IMR-90 (cell line): ENCODE results near the gene MYL10. TPM values are rescaled to one million over a fixed set of nuclear protein-coding genes. Genes with fewer than 3 reads are reported as not detected.

ENCODE experiments used
- ATAC-seq: fragments of 200-7000 bp; cut with Tn5 transposase; 2 replicates; pipeline ENCODE4 v1.9.1; 2020; ENCODE audit warnings: low read depth, mild to moderate bottlenecking, moderate library complexity
- BruUV-seq: library from RNA; stranded (reverse); fragments of 400-500 nt; replicated peaks from 2 replicates; lab custom pipeline; 2021; lab: Mats Ljungman, UMichigan
- CTCF ChIA-PET: fragments of 300-600 bp; formaldehyde crosslinking; extraction: SDS; loops from one replicate; lab custom pipeline; 2021; ENCODE audit warnings: antibody characterized with exemption; lab: Yijun Ruan, JAX
- POLR2A ChIA-PET: fragments of 300-600 bp; sonication (Branson Sonifier 250); formaldehyde crosslinking; loops from one replicate; lab custom pipeline; 2022; ENCODE audit warnings: antibody characterized with exemption; ENCODE audit not compliant: unreplicated experiment; lab: Charles Lee
- DNase-seq: peaks from one replicate; pipeline ENCODE4 v3.0.0; 2013
- H2AFZ ChIP-seq: replicated peaks from 2 replicates; pipeline ENCODE3; 2013; ENCODE audit warnings: low read length, mild to moderate bottlenecking; ENCODE audit not compliant: poor library complexity
- H2AK5ac ChIP-seq: 2 replicates; pipeline ENCODE4 v1.6.1; 2013; ENCODE audit warnings: low read depth, low read length, inconsistent platforms
- H2AK9ac ChIP-seq: replicated peaks from 2 replicates; pipeline ENCODE3; 2013; ENCODE audit warnings: mild to moderate bottlenecking, low read depth, low read length, moderate library complexity; ENCODE audit not compliant: poor library complexity
- H2BK120ac ChIP-seq: 2 replicates; pipeline ENCODE4 v1.6.1; 2013; ENCODE audit warnings: low read depth, low read length, inconsistent platforms
- H2BK15ac ChIP-seq: 3 replicates; pipeline ENCODE4 v1.6.1; 2013; ENCODE audit warnings: low read depth, low read length, inconsistent platforms
- H2BK20ac ChIP-seq: 2 replicates; pipeline ENCODE4 v1.6.1; 2013; ENCODE audit warnings: low read depth, mild to moderate bottlenecking, inconsistent platforms, low read length, moderate library complexity
- H2BK5ac ChIP-seq: 2 replicates; pipeline ENCODE4 v1.6.1; 2013; ENCODE audit warnings: mild to moderate bottlenecking, low read depth, low read length, inconsistent platforms; ENCODE audit not compliant: poor library complexity, severe bottlenecking
- H3K14ac ChIP-seq: replicated peaks from 2 replicates; pipeline ENCODE4 v1.6.1; 2013; ENCODE audit warnings: low read depth, low read length, inconsistent platforms
- H3K18ac ChIP-seq: 2 replicates; pipeline ENCODE4 v1.6.1; 2013; ENCODE audit warnings: low read depth, low read length, control low read depth
- H3K23ac ChIP-seq: 2 replicates; pipeline ENCODE4 v1.6.1; 2013; ENCODE audit warnings: low read depth, low read length, inconsistent platforms
- H3K27ac ChIP-seq: 2 replicates; pipeline ENCODE4 v1.5.1; 2013; ENCODE audit warnings: mild to moderate bottlenecking, control low read depth, low read length; ENCODE audit not compliant: insufficient read depth
- H3K27me3 ChIP-seq: 2 replicates; pipeline ENCODE4 v1.6.1; 2013; ENCODE audit warnings: low read length; ENCODE audit not compliant: control insufficient read depth, insufficient read depth
- H3K36me3 ChIP-seq: 2 replicates; pipeline ENCODE4 v1.6.1; 2013; ENCODE audit warnings: low read length, mixed read lengths; ENCODE audit not compliant: control insufficient read depth, insufficient read depth
- H3K4ac ChIP-seq: 2 replicates; pipeline ENCODE4 v1.6.1; 2013; ENCODE audit warnings: low read depth, low read length, inconsistent platforms
- H3K4me1 ChIP-seq: 2 replicates; pipeline ENCODE4 v1.6.1; 2013; ENCODE audit warnings: low read length, mixed read lengths; ENCODE audit not compliant: control insufficient read depth, insufficient read depth
- H3K4me2 ChIP-seq: 2 replicates; pipeline ENCODE4 v1.6.1; 2013; ENCODE audit warnings: low read depth, mild to moderate bottlenecking, control low read depth, low read length, moderate library complexity
- H3K4me3 ChIP-seq: 2 replicates; pipeline ENCODE4 v1.5.1; 2013; ENCODE audit warnings: low read depth, mild to moderate bottlenecking, control low read depth, low read length, moderate library complexity; ENCODE audit not compliant: insufficient read depth
- H3K56ac ChIP-seq: 2 replicates; pipeline ENCODE4 v1.6.1; 2013; ENCODE audit warnings: low read length, inconsistent platforms; ENCODE audit not compliant: insufficient read depth; ENCODE audit errors: extremely low read depth
- H3K79me1 ChIP-seq, 2 experiments: 2 replicates each; pipeline ENCODE4 v1.6.1; 2013; ENCODE audit warnings: low read length in 2 of 2, inconsistent platforms in 1 of 2, low read depth in 1 of 2
- H3K9ac ChIP-seq: 2 replicates; pipeline ENCODE4 v1.6.1; 2013; ENCODE audit warnings: low read depth, low read length, control low read depth
- H3K9me1 ChIP-seq: 2 replicates; pipeline ENCODE4 v1.6.1; 2013; ENCODE audit warnings: low read length, inconsistent platforms; ENCODE audit not compliant: insufficient read depth
- H3K9me3 ChIP-seq: 2 replicates; pipeline ENCODE4 v1.6.1; 2013; ENCODE audit warnings: low read length; ENCODE audit not compliant: control insufficient read depth, insufficient read depth
- H4K20me1 ChIP-seq: 2 replicates; pipeline ENCODE4 v1.6.1; 2013; ENCODE audit warnings: low read length, inconsistent platforms; ENCODE audit not compliant: insufficient read depth
- H4K5ac ChIP-seq: 2 replicates; pipeline ENCODE4 v1.6.1; 2013; ENCODE audit warnings: mild to moderate bottlenecking, low read depth, low read length, control low read depth
- H4K8ac ChIP-seq, 2 experiments: 2 replicates each; pipeline ENCODE4 v1.6.1; 2013; ENCODE audit warnings: low read depth in 2 of 2, low read length in 2 of 2, control low read depth in 1 of 2, inconsistent platforms in 1 of 2
- H4K91ac ChIP-seq: 2 replicates; pipeline ENCODE4 v1.6.1; 2013; ENCODE audit warnings: low read depth, low read length, inconsistent platforms; ENCODE audit not compliant: insufficient read depth
- BHLHE40 ChIP-seq: fragments of 150-350 bp; IDR thresholded peaks from 2 replicates; pipeline ENCODE4 v1.6.1; 2016; ENCODE audit warnings: mild to moderate bottlenecking, low read depth, low read length
- CHD1 ChIP-seq: IDR thresholded peaks from 2 replicates; pipeline ENCODE4 v1.6.1; 2012; ENCODE audit warnings: low read depth, low read length, improper control_type of control experiment
- FOS ChIP-seq: fragments of 150-350 bp; IDR thresholded peaks from 2 replicates; pipeline ENCODE4 v1.6.1; 2016; ENCODE audit warnings: low read depth, low read length
- MXI1 ChIP-seq: IDR thresholded peaks from 2 replicates; pipeline ENCODE4 v1.6.1; 2012; ENCODE audit warnings: low read depth, mild to moderate bottlenecking, low read length, moderate library complexity, borderline replicate concordance
- POLR2A ChIP-seq: IDR thresholded peaks from 2 replicates; pipeline ENCODE4 v1.6.1; 2012; ENCODE audit warnings: mild to moderate bottlenecking, low read depth, low read length
- RAD21 ChIP-seq: IDR thresholded peaks from 2 replicates; pipeline ENCODE4 v1.6.1; 2012; ENCODE audit warnings: low read length, improper control_type of control experiment
- RFX5 ChIP-seq: IDR thresholded peaks from 2 replicates; pipeline ENCODE4 v1.8.0; 2012; ENCODE audit warnings: low read depth, mild to moderate bottlenecking, low read length, moderate library complexity
- SMC3 ChIP-seq: fragments of 150-350 bp; IDR thresholded peaks from 2 replicates; pipeline ENCODE4 v1.6.1; 2016; ENCODE audit warnings: low read depth, mild to moderate bottlenecking, antibody characterized with exemption, low read length, moderate library complexity
- WGBS, 2 experiments: methylation state at CpG; one replicate each; pipeline versions ENCODE4 v1.1.5 to v1.1.7; 2013; ENCODE audit warnings: missing lambda C conversion rate in 2 of 2; ENCODE audit not compliant: insufficient read length in 1 of 2; ENCODE audit errors: extremely low coverage in 2 of 2; 5-methylcytosine and 5-hydroxymethylcytosine counted together
- dilution Hi-C: fragments of 300-500 bp; cut with HindIII; formaldehyde crosslinking; loops from one replicate; pipeline ENCODE4 v1.14.3; 2018; ENCODE audit warnings: low sequenced_read_pairs; ENCODE audit not compliant: unreplicated experiment
- in situ Hi-C: fragments of 300-500 bp; cut with MboI; formaldehyde crosslinking; loops from 3 replicates; pipeline ENCODE4 v1.14.3; 2019; ENCODE audit warnings: low sequenced_read_pairs, inconsistent platforms, mixed read lengths
- intact Hi-C: fragments of 100-400 bp; cut with micrococcal nuclease; formaldehyde crosslinking; loops from 2 replicates; pipeline ENCODE4 v1.10.0; 2022
- polyA plus RNA-seq, 3 experiments: library from polyadenylated mRNA; depleted of rRNA; stranded (reverse); fragments of >200 nt; gene quantifications; 2 replicates each; pipeline ENCODE4 v1.2.3, GENCODE V29; 2012; ENCODE audit warnings: low replicate concordance in 1 of 3
- total RNA-seq: library from RNA; depleted of rRNA; stranded (reverse); fragments of >200 nt; gene quantifications from 2 replicates; pipeline ENCODE4 v1.2.3, GENCODE V29; 2012
- TF ChIP-seq, protein P1 (sequence below): fragments of 150-350 bp; IDR thresholded peaks from 2 replicates; pipeline ENCODE4 v1.6.1; 2016; ENCODE audit warnings: low read depth, mild to moderate bottlenecking, low read length, moderate library complexity, borderline replicate concordance

MYL10 gene
- total and polyA plus RNA-seq, 2 of the 4 experiments (the other 2 are of a cell fraction): not detected

DNA sequence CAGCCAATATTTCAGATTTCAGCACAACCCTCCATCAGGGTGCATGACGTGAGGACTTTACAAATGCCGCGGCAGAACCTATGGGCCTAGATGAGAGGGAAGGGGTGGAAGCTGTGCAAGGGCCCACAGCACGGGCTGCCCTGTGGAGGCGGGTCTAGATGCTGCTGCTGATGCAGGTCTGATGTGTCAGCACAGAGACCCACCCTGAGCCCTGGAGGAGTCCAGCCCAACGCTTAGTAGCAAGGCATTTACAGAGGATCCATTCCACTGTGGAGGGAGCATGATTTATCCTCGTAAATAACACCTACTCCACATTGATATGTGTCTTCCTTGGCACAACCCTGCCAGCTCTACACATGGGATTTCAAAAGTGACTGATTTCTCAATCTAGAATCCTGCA lies 48.5 kb downstream of the MYL10 start:
- no peaks in the 10 kb centered on the region for H3K4me1 ChIP-seq
- H2BK5ac ChIP-seq: no peak overlapping the region
- no peaks in the 10 kb centered on the region for H3K9me1 ChIP-seq
- ChIA-PET CTCF (no interaction called here), POLR2A (no interaction called here)
- H4K91ac ChIP-seq: no peak overlapping the region
- no peak overlapping the region for H4K5ac ChIP-seq
- H2AFZ ChIP-seq: no peak overlapping the region
- H3K18ac ChIP-seq: no peak overlapping the region
- no peak overlapping the region for H2BK20ac ChIP-seq
- intact Hi-C loops: no loop called here
- no TSS peak for BruUV-seq
- no peak overlapping the region for H3K4ac ChIP-seq
- H3K14ac ChIP-seq: no peak overlapping the region
- no peaks in the 10 kb centered on the region for H3K79me1 ChIP-seq
- no peak overlapping the region for H3K23ac ChIP-seq
- no peak overlapping the region for H2AK9ac ChIP-seq
- no peak for DNase-seq
- H3K56ac ChIP-seq: no peak overlapping the region
- TF ChIP-seq RAD21: no peak
- no peak for TF ChIP-seq POLR2A
- TF ChIP-seq MXI1: no peak
- TF ChIP-seq CHD1: no peak
- no peak for TF ChIP-seq FOS
- TF ChIP-seq RFX5: no peak
- no peak for TF ChIP-seq SMC3
- TF ChIP-seq BHLHE40: no peak
- TF ChIP-seq, protein P1, sequence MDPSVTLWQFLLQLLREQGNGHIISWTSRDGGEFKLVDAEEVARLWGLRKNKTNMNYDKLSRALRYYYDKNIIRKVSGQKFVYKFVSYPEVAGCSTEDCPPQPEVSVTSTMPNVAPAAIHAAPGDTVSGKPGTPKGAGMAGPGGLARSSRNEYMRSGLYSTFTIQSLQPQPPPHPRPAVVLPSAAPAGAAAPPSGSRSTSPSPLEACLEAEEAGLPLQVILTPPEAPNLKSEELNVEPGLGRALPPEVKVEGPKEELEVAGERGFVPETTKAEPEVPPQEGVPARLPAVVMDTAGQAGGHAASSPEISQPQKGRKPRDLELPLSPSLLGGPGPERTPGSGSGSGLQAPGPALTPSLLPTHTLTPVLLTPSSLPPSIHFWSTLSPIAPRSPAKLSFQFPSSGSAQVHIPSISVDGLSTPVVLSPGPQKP: no peak
- H3K9me3 ChIP-seq: peaks cover 14% of the 10 kb centered on the region; the same call in 1 of the 2 replicates
- peaks cover 30% of the 10 kb centered on the region for H3K27me3 ChIP-seq
- dilution Hi-C loops: no loop called here
- H3K9ac ChIP-seq: no peak overlapping the region
- H3K4me3 ChIP-seq: no peak overlapping the region
- no peak overlapping the region for H4K8ac ChIP-seq
- in situ Hi-C loops: no loop called here
- H2AK5ac ChIP-seq: no peak overlapping the region
- ATAC-seq: no peak
- H2BK15ac ChIP-seq: no peak overlapping the region
- whole genome bisulfite sequencing, 2 experiments: 80% methylated on average over 1 of the region's 7 CpGs; no CpG with 5 or more reads in 1 of the 2 experiments
- H4K20me1 ChIP-seq: no peaks in the 10 kb centered on the region
- H2BK120ac ChIP-seq: no peak overlapping the region
- no peak overlapping the region for H3K27ac ChIP-seq
- no peaks in the 10 kb centered on the region for H3K36me3 ChIP-seq
- H3K4me2 ChIP-seq: no peak overlapping the region
